ENCODE measurements around the gene FXYD1.
"Not testable (repeated sequence)": the region's sequence is repeated elsewhere in the genome, so short reads cannot be mapped to it uniquely, and the experiment has no call there.

Gene FXYD1

DNA sequence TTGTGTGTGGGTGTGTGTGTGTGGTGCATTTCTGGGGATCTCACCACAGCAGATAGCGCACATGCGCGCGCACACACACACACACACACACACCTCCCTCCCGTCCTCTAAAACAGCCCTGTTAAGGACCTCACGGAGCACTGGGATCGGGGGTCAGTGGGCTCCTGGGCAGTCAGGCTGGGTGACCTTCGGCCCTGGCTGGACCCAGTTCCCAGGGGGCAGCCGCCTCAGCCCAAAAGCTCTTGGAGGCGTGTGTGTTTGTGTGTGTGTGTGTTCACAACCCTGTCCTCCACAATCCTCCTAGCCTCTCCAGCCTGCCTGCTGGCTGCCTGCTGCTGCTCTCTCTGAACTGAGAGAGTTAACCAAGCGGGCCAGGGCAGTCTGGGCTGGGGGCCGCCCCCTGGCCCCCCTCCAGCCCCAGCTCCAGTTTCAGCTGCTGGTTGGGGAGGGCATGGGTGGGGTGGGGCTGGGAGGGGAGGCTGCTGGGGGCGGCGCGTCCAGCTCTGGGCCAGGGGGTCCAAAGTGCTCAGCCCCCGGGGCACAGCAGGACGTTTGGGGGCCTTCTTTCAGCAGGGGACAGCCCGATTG lies at the start of gene FXYD1:
FXYD1 (plus strand) TSS at position 520 of the 588 bp plus-strand sequence. CDS start 1,256 bp downstream, outside the sequence.
- DNase-seq (ENCODE audit: insufficient read length, low spot score) (no peak), FAIRE-seq (no peak)

DNA sequence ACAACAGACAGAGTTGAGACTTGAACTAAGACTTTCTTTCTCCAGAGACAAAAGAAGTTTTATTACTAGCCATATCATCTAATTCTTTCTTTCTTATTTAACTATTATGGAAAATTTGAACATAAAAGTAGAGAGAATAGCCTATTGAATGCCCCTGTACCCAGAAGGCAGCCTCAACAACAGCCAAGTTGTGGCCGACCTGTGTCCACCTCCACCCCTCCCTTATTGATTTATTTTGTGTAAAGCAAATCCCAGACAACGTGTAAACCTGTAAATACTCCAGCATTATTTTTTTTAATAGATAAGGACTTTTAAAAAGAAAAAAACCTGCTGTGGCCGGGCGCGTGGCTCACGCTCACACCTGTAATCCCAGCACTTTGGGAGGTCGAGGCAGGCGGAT lies 49.1 kb upstream of the FXYD1 start:
- FAIRE-seq: no peak
- DNase-seq (ENCODE audit: insufficient read length, low spot score): no peak

DNA sequence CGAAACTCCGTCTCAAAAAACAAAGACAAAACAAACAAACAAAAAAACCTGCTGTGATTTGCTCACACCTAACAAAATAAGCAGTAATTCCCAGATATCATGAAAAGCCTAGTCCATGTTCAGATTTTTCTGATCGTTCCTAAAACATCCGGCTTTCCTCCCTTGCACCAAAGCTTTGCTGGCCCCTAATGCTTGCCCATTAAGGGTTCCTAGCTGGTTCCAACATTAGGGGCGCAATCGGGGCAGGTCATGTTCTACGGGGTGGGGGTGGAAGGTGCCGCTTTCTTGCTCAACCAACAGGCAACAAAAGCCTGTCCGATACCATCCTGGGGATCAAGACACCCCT lies 48.5 kb upstream of the FXYD1 start:
- no peak for FAIRE-seq
- DNase-seq (ENCODE audit: insufficient read length, low spot score): no peak

DNA sequence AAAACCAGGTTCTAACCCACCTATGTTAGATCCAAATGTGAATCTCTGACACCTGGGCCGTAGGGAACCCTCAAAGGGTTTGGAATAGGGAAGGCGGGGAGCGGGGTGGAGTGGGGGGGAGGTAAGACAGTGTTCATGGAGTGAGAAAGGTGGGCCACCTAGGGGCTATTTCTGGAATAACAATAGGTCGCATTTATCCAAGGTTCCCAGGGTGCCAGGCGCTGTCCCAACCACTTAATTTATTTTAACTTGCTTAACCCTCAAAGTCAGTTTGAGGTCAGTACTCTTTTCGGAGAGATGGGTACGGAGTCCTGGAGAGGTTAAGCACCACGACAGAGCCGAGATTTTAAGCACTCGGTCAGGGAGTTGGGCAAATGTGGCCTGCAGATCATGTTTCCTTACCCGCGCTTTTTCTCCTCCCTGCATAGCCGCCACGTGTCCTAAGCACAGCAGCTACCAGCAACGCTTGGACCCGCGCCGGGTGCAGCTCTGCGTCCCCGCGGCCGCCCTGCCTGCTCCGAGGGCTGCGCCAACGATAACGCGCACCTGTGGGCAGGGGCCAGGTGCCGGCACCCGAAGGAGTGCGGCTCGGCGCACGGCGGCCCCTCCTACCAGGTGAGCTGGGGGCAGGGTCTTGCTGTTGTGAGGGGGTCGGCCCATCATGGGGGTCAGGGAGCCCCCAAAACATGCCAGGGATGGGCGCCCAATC lies 48.0 kb upstream of the FXYD1 start:
- DNase-seq (ENCODE audit: insufficient read length, low spot score): peak; percentile 79
- FAIRE-seq: no peak

- DNase-seq (ENCODE audit: insufficient read length, low spot score): no peak
- no peak for FAIRE-seq
These were observed 45.2 kb upstream of the FXYD1 start for GRCh38 chr19:35093430-35093829.

DNA sequence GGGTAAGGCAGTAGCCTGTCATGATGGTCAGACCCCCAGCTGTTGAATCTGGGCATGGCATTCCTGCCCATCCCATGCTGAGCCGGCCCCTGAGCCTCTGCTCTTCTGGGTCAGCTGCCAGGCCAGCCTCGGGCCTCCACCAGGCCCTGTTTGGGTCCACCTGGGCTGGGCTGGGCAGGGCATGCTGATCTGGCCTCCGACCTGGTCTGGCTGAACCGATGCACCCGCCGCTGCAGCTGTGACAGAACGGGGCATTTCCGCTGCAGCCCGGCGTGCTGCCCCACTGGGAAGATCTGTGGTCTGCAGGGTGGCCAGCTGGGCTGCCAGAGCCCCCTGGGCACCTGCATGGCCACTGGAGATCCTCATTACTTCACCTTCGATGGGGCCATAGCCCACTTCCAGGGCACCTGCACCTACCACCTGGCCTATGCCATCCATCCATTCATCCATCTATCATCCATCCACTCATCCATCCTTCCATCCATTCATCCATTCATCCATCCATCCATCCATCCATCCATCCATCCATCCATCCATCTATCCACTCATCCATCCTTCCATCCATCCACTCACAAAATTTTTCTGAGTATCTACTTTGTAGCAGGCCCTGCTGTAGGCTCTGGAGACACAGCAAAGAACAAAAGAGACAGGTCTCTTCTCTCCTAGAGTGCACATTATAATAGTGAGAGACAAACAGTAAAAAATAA lies 44.5 kb upstream of the FXYD1 start:
- no peak for DNase-seq (ENCODE audit: insufficient read length, low spot score)
- FAIRE-seq: no peak

- no peak for DNase-seq (ENCODE audit: insufficient read length, low spot score)
- no peak for FAIRE-seq
These were observed 44.0 kb upstream of the FXYD1 start for GRCh38 chr19:35094656-35095055.

DNA sequence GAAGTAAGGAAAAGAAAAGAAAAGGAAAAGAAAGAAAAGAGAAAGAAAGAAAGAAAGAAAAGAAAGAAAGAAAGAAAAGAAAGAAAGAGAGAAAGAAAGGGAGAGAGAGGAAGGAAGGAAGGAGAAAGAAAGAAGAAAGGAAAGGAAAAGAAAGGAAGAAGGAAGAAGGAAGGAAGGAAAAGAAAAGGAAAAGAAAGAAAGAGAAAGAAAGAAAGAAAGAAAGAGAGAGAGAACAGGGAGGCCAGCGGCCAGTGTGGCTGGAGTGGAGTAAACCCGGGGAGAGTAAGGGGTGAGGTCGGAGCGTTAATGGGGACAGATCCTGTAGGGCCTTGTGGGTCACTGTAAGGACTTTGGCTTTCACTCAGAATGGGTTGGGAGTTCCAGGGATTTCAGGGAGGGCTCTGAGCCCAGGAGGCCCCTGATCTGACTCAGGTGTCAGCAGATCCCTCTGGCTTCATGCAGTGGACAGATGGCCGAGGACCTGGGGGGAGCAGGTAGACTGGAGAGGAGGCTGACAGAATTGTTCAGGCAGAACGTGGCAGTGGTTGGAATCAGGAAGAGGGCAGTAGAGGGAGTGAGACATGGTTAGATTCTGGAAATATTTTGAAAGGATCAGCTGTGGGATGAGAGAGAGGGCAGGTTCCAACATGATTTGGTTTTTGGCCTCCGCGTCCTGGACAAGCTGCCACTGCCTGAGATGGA lies 42.8 kb upstream of the FXYD1 start:
- FAIRE-seq: no peak

DNA sequence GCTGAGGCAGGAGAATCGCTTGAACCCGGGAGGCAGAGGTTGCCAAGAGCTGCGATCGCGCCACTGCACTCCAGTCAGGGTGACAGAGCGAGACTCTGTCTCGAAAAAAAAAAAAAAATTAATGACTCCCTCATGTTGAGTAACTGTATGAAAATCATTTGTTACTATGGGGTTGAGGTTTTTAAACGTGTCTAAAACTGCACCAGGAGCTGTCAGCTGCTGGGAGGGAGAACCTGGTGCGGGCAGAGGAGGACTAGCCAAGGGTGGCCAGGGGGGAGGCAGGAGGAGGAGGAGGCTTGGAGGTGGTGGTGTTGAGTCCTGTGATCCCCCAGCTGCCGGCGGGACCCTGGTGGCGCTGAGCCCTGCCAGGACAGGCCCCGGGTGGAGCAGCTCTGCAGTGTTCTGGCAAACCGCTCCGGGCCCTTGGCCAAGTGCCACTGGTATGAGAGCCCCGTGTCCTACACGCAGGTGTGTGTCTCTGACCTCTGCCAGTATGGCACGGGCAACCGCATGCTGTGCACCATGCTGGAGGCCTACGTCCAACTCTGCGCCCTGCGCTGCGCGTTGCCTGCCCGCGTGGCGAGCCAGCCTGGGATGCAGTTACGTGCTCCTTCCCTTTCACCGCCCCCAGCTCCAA lies 40.1 kb upstream of the FXYD1 start:
- no peak for DNase-seq (ENCODE audit: insufficient read length, low spot score)

More for the DNA sequence above, 42.8 kb upstream of the FXYD1 start:
- DNase-seq (ENCODE audit: insufficient read length, low spot score): no peak

GRCh38 chr19:35099155-35099896 lies 39.3 kb upstream of the FXYD1 start:
- FAIRE-seq (no peak), DNase-seq (ENCODE audit: insufficient read length, low spot score) (no peak)

More for the DNA sequence above, 40.1 kb upstream of the FXYD1 start:
- FAIRE-seq: no peak

DNA sequence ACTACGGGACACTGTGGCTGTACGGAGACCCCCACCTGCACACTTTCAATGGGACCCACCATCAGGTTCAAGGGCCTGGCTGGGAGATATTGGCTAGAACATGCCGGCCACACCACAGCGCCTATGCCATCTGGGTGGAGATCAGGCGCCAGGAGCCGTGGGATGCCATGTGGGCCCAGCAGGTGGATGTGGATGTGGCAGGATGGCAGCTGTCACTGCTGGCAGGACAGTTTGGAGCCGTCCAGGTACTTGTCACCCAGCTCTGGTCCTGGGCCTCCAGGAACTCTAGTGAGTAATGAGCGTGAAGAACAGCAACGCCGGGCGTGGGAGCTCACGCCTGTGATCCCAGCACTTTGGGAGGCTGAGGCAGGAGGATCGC lies 38.7 kb upstream of the FXYD1 start:
- DNase-seq (ENCODE audit: insufficient read length, low spot score): no peak
- FAIRE-seq: no peak

- DNase-seq (ENCODE audit: insufficient read length, low spot score) (no peak), FAIRE-seq (no peak)
These were observed 37.8 kb upstream of the FXYD1 start for GRCh38 chr19:35100588-35101533.

GRCh38 chr19:35101949-35102348 lies 36.7 kb upstream of the FXYD1 start:
- not testable (repeated sequence) for FAIRE-seq; DNase-seq (ENCODE audit: insufficient read length, low spot score)

GRCh38 chr19:35103614-35104013 lies 35.0 kb upstream of the FXYD1 start:
- not testable (repeated sequence) for FAIRE-seq; DNase-seq (ENCODE audit: insufficient read length, low spot score)

DNA sequence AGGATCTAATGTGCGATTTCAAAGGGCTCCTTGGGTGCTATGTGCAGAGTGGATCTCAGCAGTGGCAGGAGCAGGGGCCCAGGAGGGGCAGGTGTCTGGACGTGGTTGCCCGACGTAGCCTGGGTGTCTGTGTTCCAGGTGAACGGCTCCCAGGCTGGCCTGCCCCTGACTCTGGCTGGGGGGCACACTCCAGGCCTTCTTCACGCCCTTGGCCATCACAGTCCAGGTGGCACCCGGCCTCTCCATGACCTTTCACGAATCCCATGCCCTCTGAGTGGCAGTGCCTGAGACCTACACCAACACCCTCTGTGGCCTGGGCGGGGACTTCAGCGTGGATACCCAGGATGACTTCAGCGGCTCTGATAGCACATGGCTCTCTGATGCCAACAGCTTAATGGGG lies 34.3 kb upstream of the FXYD1 start:
- DNase-seq (ENCODE audit: insufficient read length, low spot score) (no peak), FAIRE-seq (no peak)

DNA sequence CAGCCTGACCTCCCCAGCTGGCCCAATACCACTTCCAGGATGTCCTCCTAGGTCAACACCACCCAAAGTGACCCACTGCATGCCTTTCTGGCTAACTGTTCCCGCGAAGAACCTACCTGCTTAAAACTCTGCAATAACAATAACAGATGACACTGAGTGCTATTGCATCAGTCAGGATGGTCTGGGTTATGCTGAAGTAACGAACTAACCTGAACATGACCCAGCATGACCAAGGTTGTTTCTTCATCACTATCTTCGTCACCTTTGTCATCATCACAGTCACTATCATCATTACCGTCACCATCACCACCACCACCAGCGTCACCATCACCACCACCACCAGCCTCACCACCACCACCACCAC lies 33.6 kb upstream of the FXYD1 start:
- DNase-seq (ENCODE audit: insufficient read length, low spot score) (no peak), FAIRE-seq (no peak)

GRCh38 chr19:35105411-35106290 lies 33.0 kb upstream of the FXYD1 start:
- peak; percentile 95 for FAIRE-seq
- no peak for DNase-seq (ENCODE audit: insufficient read length, low spot score)

DNA sequence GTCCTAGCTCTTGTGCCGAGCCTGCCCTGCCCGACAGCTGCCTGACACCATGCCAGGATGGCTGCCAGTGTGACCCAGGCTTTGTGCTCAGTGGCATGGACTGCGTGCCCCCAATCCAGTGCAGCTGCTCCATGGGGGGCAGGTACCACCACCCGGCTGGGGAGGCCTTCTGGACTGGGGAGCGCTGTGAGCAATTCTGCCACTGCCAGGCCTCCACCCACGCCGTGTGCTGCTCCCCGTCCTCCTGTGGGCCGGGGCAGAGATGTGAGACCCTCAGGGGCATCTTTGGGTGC lies 32.4 kb upstream of the FXYD1 start:
- DNase-seq (ENCODE audit: insufficient read length, low spot score): no peak
- no peak for FAIRE-seq

Measured in HTR-8/SVneo (cell line).